Ovary (tissue), 9 donors: ENCODE data around the gene CCDC91. TPM values are rescaled to one million over a fixed set of nuclear protein-coding genes. Genes with fewer than 3 reads are reported as not detected.

ENCODE experiments used
- DNase-seq, 5 donors: peaks; one replicate each; pipeline ENCODE4 v3.0.0-alpha.2; 2019 to 2020
- H3K27ac ChIP-seq, 2 donors: fragments of 200-600 bp; one replicate each; pipeline versions ENCODE4 v1.5.1 to v1.8.0; 2019 to 2022
- H3K27me3 ChIP-seq: fragments of 200-600 bp; one replicate; pipeline ENCODE4 v1.8.0; 2022
- H3K36me3 ChIP-seq: fragments of 200-600 bp; sonication (generic); one replicate; pipeline ENCODE4 v1.5.1; 2019
- H3K4me1 ChIP-seq: one replicate; pipeline ENCODE4 v1.8.1; 2013; ENCODE audit warnings: mild to moderate bottlenecking, moderate library complexity; ENCODE audit not compliant: insufficient read depth
- H3K4me3 ChIP-seq: fragments of 200-600 bp; sonication (generic); one replicate; pipeline ENCODE4 v1.5.1; 2017
- H3K9me3 ChIP-seq, 2 donors: fragments of 200-600 bp in 1 of 2; sonication (generic) in 1 of 2; one replicate each; pipeline versions ENCODE4 v1.5.1 to v1.8.1; 2013 to 2019; ENCODE audit warnings: mild to moderate bottlenecking in 1 of 2, moderate library complexity in 1 of 2
- EP300 ChIP-seq: sonication (generic); formaldehyde crosslinking; IDR thresholded peaks from one replicate; pipeline ENCODE4 v1.6.1; 2017; ENCODE audit warnings: antibody characterized with exemption
- POLR2A ChIP-seq: fragments of 450-650 bp; IDR thresholded peaks from one replicate; pipeline ENCODE4 v1.6.1; 2017; ENCODE audit warnings: antibody characterized with exemption, mild to moderate bottlenecking, moderate library complexity
- WGBS, 3 donors: extraction: QIAGEN DNeasy Blood & Tissue Kit in 1 of 3; methylation state at CpG; one replicate each; pipeline versions ENCODE4 v1.1.5 to v1.1.7; 2013 to 2017; 5-methylcytosine and 5-hydroxymethylcytosine counted together
- intact Hi-C, 4 donors: fragments of 100-400 bp; cut with DNase I; formaldehyde crosslinking; loops; one replicate each; pipeline versions ENCODE4 v1.11.0 to v1.15.1; 2022 to 2023
- polyA plus RNA-seq, 2 donors: library from polyadenylated mRNA; stranded (reverse); fragments of 200-250 nt in 1 of 2; fragments of 350-450 nt in 1 of 2; fragmentation: Illumina TruSeq in 1 of 2; extraction: RNeasy Lipid Tissue Mini Kit (QIAGEN cat#74804) in 1 of 2; gene quantifications; one replicate each; pipeline ENCODE4 v1.2.3, GENCODE V29; 2013 to 2014
- total RNA-seq, 7 donors: library from RNA; depleted of rRNA in 2 of 7; stranded (reverse); fragments of >200 nt in 2 of 7; fragmentation: NEBNext Ultra II Directional in 3 of 7; extraction: Animal tissue kit (Norgen Biotek cat#: 25700) in 3 of 7; gene quantifications; one replicate each; pipeline versions ENCODE4 v1.1.0 to v1.2.4, GENCODE V29; 2016 to 2023
- TF ChIP-seq, protein P1 (sequence below), 3 donors: fragments of 450-650 bp in 2 of 3; fragments of 200-600 bp in 1 of 3; IDR thresholded peaks; one replicate each; pipeline versions ENCODE4 v1.5.1 to v1.8.0; 2016 to 2022; ENCODE audit warnings: antibody characterized with exemption in 3 of 3, mild to moderate bottlenecking in 1 of 3
- donor health status: DM: no; HTN: no; CAD: no; lungs with moderate emphysema.
- donor health status: DM: no; HTN: no; CAD: no.
- donor health status: Bipolar disorder and iron deficiency.
- donor health status: DM: yes; HTN: yes; CAD: no.
- donor health status: DM: no; HTN: no; CAD: no.
- donor health status: DM: yes; HTN: yes; CAD: no.

The CCDC91 gene
- total and polyA plus RNA-seq, 9 donors = 15.8 to 45.7 (median 36.2) TPM

DNA sequence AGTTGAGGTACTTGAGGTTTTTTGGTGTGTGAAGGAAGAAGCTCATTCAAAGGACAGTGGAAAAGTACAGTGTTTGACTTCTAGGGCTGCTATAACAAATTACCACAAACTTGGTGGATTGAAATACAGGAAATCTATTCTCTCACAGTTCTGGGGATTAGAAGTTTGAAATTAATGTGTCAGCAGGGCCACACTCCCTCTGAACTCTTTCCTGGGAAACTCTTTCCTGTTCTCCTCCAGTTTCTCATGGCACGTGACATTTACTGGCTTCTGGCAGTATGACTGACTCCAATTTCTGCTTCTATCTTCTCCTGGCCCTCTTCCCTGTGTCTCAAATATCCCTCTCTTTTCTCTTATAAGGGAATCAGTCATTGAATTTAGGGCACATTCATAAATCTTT lies 160.2 kb downstream of the CCDC91 start:
- Histone ChIP-seq H3K36me3 (no peaks in the 10 kb centered on the region), H3K4me3 (no peak overlapping the region)

DNA sequence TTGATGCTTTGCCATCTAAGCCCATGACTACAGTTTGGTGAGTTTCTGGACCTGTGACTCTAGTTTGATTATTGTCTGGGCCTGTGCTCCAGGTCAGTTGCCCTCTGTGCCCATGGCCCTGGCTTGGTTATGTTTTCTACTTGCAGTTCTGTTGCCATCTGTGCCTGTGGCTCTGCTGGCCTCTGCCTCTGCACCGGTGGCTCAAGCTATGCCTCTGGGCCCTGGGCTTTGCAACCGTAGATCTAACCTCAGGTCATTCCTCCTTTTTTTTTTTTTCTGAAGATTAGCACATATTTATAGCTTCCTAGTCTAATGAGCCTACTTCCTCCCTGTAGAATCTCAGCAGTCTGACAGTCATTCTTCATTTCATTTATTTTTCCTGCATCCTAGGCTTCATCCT lies 161.2 kb downstream of the CCDC91 start:
- TF ChIP-seq POLR2A = no peak
- TF ChIP-seq, protein P1, sequence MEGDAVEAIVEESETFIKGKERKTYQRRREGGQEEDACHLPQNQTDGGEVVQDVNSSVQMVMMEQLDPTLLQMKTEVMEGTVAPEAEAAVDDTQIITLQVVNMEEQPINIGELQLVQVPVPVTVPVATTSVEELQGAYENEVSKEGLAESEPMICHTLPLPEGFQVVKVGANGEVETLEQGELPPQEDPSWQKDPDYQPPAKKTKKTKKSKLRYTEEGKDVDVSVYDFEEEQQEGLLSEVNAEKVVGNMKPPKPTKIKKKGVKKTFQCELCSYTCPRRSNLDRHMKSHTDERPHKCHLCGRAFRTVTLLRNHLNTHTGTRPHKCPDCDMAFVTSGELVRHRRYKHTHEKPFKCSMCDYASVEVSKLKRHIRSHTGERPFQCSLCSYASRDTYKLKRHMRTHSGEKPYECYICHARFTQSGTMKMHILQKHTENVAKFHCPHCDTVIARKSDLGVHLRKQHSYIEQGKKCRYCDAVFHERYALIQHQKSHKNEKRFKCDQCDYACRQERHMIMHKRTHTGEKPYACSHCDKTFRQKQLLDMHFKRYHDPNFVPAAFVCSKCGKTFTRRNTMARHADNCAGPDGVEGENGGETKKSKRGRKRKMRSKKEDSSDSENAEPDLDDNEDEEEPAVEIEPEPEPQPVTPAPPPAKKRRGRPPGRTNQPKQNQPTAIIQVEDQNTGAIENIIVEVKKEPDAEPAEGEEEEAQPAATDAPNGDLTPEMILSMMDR (IDR thresholded peaks at IDR 0.05) = no peak
- no peak for TF ChIP-seq EP300
- intact Hi-C loops = no loop called here
- 88 to 97% (median 95%) methylated on average over 2 of the region's 2 CpGs for WGBS, 3 donors
- no peak overlapping the region for H3K27ac ChIP-seq
- H3K4me3 ChIP-seq = no peak overlapping the region
- no peak for DNase-seq
- H3K27me3 ChIP-seq = no peaks in the 10 kb centered on the region
- no peaks in the 10 kb centered on the region for H3K36me3 ChIP-seq
- H3K9me3 ChIP-seq = no peaks in the 10 kb centered on the region
- H3K4me1 ChIP-seq = no peaks in the 10 kb centered on the region

More for the DNA sequence above, 160.2 kb downstream of the CCDC91 start:
- Histone ChIP-seq H3K27ac (no peak overlapping the region), H3K9me3 (no peaks in the 10 kb centered on the region), H3K27me3 (no peaks in the 10 kb centered on the region), H3K4me1 (no peaks in the 10 kb centered on the region)
- 69 to 96% (median 86%) methylated on average over 1 of the region's 1 CpG for WGBS, 3 donors
- intact Hi-C loops = no loop called here
- TF ChIP-seq EP300 (no peak), POLR2A (no peak)
- DNase-seq = no peak

DNA sequence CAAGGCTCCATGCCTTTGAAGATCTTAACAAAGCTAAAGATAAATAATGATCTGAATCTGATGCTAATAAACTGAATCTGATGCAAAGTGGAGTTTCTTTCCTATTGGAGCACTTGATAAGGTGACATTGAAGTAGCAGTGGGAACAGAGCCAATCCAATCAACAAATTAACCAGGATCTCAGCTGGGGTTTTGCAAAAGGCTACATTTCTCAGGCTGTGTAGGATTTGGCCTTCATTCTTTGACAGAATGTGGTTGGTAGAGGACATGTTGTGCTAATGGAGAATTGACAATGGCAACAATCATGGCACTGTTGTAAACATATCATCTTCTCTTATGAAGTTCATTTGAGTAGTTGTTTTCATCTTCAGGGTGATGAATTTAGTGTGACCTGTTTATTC lies 164.9 kb downstream of the CCDC91 start:
- H3K4me1 ChIP-seq = no peaks in the 10 kb centered on the region
- H3K27me3 ChIP-seq = no peaks in the 10 kb centered on the region
- H3K4me3 ChIP-seq = no peak overlapping the region
- TF ChIP-seq EP300 (no peak), POLR2A (no peak)
- TF ChIP-seq, protein P1 (IDR thresholded peaks at IDR 0.05) = no peak
- no peaks in the 10 kb centered on the region for H3K36me3 ChIP-seq
- no peaks in the 10 kb centered on the region for H3K9me3 ChIP-seq
- no peak overlapping the region for H3K27ac ChIP-seq
- intact Hi-C loops = no loop called here
- no peak for DNase-seq

DNA sequence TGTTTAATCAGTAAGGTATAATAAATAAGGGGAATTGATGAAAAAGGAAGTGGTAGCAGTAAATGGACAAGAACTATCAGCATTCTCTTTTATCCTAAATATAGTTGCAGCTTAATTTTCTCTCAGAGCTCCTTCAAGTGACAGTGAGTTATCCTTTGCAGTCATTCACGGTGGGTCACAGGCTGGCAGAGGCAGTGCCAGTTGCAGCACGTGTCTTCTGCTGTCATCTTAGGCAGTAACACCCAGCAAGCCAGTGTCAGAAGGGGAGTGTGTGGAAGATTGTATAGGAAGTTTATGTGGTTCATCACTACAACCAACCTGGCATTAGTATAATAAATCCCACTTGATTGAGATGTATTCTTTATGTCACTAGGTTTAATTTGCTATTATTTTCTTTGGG lies 170.0 kb downstream of the CCDC91 start:
- intact Hi-C loops = no loop called here
- no peaks in the 10 kb centered on the region for H3K9me3 ChIP-seq

DNA sequence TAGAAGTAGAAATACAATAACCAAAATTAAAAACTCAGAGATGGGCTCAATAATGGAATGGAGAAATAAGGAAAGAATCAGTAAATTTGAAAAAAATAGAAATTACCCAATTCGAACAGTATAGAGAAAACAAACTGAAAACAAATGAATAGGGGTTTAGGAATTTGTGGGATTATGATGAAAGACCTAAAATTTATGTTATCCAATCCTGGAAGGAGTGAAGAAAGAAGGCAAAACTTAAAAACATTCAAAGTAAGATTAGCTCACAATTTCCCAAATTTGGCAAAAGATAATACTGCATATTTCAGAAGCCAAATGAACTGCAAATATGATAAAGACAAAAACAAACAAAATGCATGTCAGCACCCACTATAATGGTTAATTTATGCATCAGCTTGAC lies 177.1 kb downstream of the CCDC91 start:
- TF ChIP-seq, protein P1 (IDR thresholded peaks at IDR 0.05) = no peak
- TF ChIP-seq POLR2A = no peak
- TF ChIP-seq EP300 = no peak
- Histone ChIP-seq H3K9me3 (peaks cover 0 to 13% of the 10 kb centered on the region in 2 donors), H3K4me3 (no peak overlapping the region), H3K4me1 (no peaks in the 10 kb centered on the region), H3K27me3 (peaks cover 5% of the 10 kb centered on the region), H3K36me3 (no peaks in the 10 kb centered on the region), H3K27ac (no peak overlapping the region)
- no peak for DNase-seq
- intact Hi-C loops = no loop called here
- WGBS, 3 donors = 83 to 93% (median 86%) methylated on average over 1 of the region's 1 CpG

More for the DNA sequence above, 170.0 kb downstream of the CCDC91 start:
- TF ChIP-seq EP300 (no peak), POLR2A (no peak)
- TF ChIP-seq, protein P1 (IDR thresholded peaks at IDR 0.05) = no peak
- 80 to 83% (median 81%) methylated on average over 2 of the region's 2 CpGs for WGBS, 3 donors
- no peak for DNase-seq
- H3K36me3 ChIP-seq = no peaks in the 10 kb centered on the region
- H3K27me3 ChIP-seq = peaks cover 5% of the 10 kb centered on the region
- H3K4me3 ChIP-seq = no peak overlapping the region
- no peaks in the 10 kb centered on the region for H3K4me1 ChIP-seq
- H3K27ac ChIP-seq = no peak overlapping the region
